ENCODE measurements around the gene CASP7.
"Not testable (repeated sequence)": the region's sequence is repeated elsewhere in the genome, so short reads cannot be mapped to it uniquely, and the experiment has no call there.

CASP7 gene

GRCh38 chr10:113743594-113743993 lies 63.9 kb downstream of the CASP7 start:
- Mint-ChIP-seq H3K36me3 (ENCODE audit: low read depth) (no peaks in the 10 kb centered on the region), H3K9me3 (no peaks in the 10 kb centered on the region), H3K27me3 (peaks cover 19% of the 10 kb centered on the region), H3K4me1 (no peaks in the 10 kb centered on the region), H3K27ac (no peak overlapping the region), H3K4me3 (no peak overlapping the region)
- DNase-seq (no peak), ATAC-seq (no peak)

DNA sequence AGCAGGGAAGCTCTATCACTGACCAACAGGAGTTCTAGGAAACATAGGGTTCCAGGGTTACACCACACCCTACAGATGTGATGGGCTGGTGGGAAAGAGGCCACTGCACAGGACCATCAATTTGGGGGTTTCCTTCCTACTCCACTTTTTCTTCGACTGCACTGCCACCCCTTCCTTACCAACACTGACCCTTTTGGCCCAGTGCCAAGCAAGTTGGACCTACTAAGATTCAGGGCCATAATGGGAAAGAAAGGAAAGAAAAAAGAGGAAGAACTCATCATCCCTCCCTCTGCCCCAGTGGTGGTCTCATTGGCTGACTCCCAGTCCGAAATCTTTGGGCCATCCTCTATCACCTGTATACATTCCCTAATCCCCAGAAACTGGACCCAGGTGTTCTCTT lies 65.7 kb downstream of the CASP7 start:
- Mint-ChIP-seq H3K4me1 (no peaks in the 10 kb centered on the region), H3K4me3 (no peak overlapping the region), H3K27ac (no peak overlapping the region), H3K27me3 (peaks cover 18% of the 10 kb centered on the region), H3K36me3 (ENCODE audit: low read depth) (no peaks in the 10 kb centered on the region), H3K9me3 (no peaks in the 10 kb centered on the region)
- DNase-seq (no peak), ATAC-seq (no peak)

DNA sequence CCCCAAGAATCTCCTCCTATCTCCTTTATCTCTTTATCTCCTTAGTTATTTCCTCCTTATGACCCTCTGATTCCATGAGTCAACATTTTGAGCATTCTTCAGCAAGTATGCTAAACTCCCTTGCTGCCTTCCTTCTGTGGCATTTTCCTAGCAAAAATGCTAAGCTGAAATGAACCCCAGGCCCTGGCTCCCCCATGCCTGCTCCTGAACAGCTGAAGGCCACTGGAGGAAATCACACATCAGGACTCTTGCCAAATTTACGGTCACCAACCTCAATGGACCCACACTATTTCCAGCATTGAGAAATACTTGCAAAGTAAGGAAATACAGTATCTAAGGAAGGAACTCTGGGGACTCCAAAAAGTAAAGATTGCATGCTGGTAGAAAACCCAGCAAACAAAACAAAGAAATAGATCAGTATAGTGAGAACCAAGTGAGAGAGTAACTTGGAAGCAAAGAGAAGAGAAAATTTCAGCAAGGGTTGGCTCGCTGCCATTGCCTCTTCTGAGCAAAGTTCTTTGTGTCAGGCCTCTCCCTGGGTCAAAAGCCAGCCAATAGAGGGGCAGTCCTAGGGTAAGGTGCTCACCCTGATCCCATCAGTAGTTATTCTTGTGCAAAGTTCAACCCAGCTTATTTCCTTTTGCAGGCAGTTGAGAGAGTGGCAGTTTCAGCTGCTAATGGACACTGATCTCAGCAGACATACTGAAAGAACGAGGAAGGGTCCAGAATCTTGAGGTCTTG lies 66.7 kb downstream of the CASP7 start:
- Mint-ChIP-seq H3K4me1 (no peaks in the 10 kb centered on the region), H3K27ac (no peak overlapping the region), H3K36me3 (ENCODE audit: low read depth) (no peaks in the 10 kb centered on the region), H3K27me3 (peaks cover 18% of the 10 kb centered on the region), H3K4me3 (no peak overlapping the region), H3K9me3 (no peaks in the 10 kb centered on the region)
- ATAC-seq (no peak), DNase-seq (no peak)

DNA sequence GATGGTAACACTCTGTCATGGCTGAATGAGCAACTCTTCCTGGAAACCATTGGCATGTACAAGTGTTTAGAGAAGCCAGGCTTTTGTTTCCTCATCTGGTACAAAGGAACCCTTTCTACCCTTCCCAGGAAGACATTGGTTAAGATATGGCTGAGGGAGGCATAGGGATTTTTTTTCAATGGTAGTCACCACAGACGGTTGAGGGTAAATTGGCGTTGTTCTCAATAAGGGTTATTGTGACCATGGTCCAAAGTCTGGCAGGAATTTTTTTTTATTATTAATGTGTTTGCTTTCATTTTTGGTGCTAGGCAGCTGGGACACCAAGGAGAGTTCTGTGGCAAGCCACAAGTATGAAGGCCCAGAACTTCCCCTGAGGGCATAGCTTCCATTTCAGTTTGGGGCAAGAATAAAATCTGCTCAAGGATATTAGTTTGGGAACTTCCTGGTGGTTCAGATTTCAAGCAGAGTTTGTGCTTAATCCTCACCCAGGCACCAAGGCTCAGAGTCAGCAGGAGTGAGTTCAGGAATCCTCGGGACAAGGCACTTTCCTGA lies 71.5 kb downstream of the CASP7 start, which contains the start of gene PLEKHS1:
PLEKHS1 (plus strand) TSS at position 502 of the 552 bp plus-strand sequence. CDS start 3,596 bp downstream, outside the sequence.
- Mint-ChIP-seq H3K36me3 (ENCODE audit: low read depth) (no peaks in the 10 kb centered on the region), H3K4me1 (peaks cover 2% of the 10 kb centered on the region), H3K27ac (no peak within 1 kb of the TSS), H3K9me3 (no peaks in the 10 kb centered on the region), H3K4me3 (no peak within 1 kb of the TSS), H3K27me3 (peaks cover 12% of the 10 kb centered on the region)
- no peak for DNase-seq
- ATAC-seq, result no peak

GRCh38 chr10:113752553-113752952 lies 72.8 kb downstream of the CASP7 start:
- no peaks in the 10 kb centered on the region for H3K9me3 Mint-ChIP-seq
- no peaks in the 10 kb centered on the region for H3K36me3 Mint-ChIP-seq (ENCODE audit: low read depth)
- H3K27ac Mint-ChIP-seq, result no peak overlapping the region
- no peak for DNase-seq
- H3K4me3 Mint-ChIP-seq, result no peak overlapping the region
- no peak for ATAC-seq
- H3K27me3 Mint-ChIP-seq, result peaks cover 12% of the 10 kb centered on the region
- H3K4me1 Mint-ChIP-seq, result peaks cover 2% of the 10 kb centered on the region

DNA sequence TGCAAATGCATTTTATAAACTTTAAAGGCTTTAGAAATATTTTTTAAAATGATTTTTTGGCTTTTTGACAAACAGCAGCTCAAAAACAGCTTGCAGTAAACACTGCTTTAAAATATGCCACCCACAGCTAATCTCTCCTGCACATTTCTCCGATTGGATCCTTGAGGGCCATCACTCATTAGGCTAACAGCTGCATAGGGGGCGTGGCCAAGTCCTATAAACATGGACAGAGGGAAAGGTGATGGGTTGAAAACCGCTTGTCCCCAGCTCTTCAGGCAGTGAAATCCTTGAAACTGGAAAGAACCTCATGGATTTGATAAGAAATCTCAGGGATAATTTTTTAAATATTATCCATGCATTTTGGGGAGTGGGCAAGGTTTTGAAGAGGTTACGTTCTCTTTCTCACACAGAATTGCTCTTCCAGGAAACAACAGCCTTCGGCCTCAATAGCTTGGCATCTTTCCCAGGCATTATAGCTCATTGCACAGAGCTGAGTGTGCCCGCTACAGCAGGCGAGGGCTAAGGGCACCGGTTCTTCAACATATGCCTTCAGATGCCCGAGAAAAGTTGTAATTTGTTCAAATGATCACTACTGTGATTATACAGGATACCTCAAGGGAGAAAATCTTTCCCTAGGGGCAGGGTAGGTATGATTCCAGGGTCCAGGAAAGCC lies 73.4 kb downstream of the CASP7 start:
- DNase-seq, result no peak
- Mint-ChIP-seq H3K27ac (no peak overlapping the region), H3K4me1 (peaks cover 2% of the 10 kb centered on the region), H3K9me3 (no peaks in the 10 kb centered on the region), H3K36me3 (ENCODE audit: low read depth) (no peaks in the 10 kb centered on the region), H3K27me3 (peaks cover 12% of the 10 kb centered on the region), H3K4me3 (no peak overlapping the region)
- ATAC-seq, result no peak

GRCh38 chr10:113754125-113754524 lies 74.4 kb downstream of the CASP7 start:
- H3K27ac Mint-ChIP-seq, result no peak overlapping the region
- ATAC-seq, result no peak

GRCh38 chr10:113754768-113755167 lies 75.1 kb downstream of the CASP7 start:
- Mint-ChIP-seq H3K4me1 (peaks cover 2% of the 10 kb centered on the region), H3K9me3 (no peaks in the 10 kb centered on the region), H3K27me3 (peaks cover 12% of the 10 kb centered on the region), H3K4me3 (no peak overlapping the region), H3K36me3 (ENCODE audit: low read depth) (no peaks in the 10 kb centered on the region), H3K27ac (no peak overlapping the region)
- ATAC-seq, result no peak
- DNase-seq, result no peak

More at GRCh38 chr10:113754125-113754524, 74.4 kb downstream of the CASP7 start:
- peaks cover 2% of the 10 kb centered on the region for H3K4me1 Mint-ChIP-seq
- peaks cover 12% of the 10 kb centered on the region for H3K27me3 Mint-ChIP-seq
- no peaks in the 10 kb centered on the region for H3K36me3 Mint-ChIP-seq (ENCODE audit: low read depth)
- H3K4me3 Mint-ChIP-seq, result no peak overlapping the region
- no peaks in the 10 kb centered on the region for H3K9me3 Mint-ChIP-seq
- no peak for DNase-seq

GRCh38 chr10:113756940-113757543 lies 77.3 kb downstream of the CASP7 start:
- H3K27ac Mint-ChIP-seq, result no peak overlapping the region
- no peaks in the 10 kb centered on the region for H3K36me3 Mint-ChIP-seq (ENCODE audit: low read depth)

GRCh38 chr10:113762083-113762482 lies 82.4 kb downstream of the CASP7 start:
- H3K9me3 Mint-ChIP-seq, result peaks cover 15% of the 10 kb centered on the region
- peaks cover 4% of the 10 kb centered on the region for H3K36me3 Mint-ChIP-seq (ENCODE audit: low read depth)
- H3K27me3 Mint-ChIP-seq, result peaks cover 15% of the 10 kb centered on the region
- no peak overlapping the region for H3K4me3 Mint-ChIP-seq
- no peak for ATAC-seq
- no peaks in the 10 kb centered on the region for H3K4me1 Mint-ChIP-seq
- no peak overlapping the region for H3K27ac Mint-ChIP-seq
- DNase-seq, result no peak

More at GRCh38 chr10:113756940-113757543, 77.3 kb downstream of the CASP7 start:
- Mint-ChIP-seq H3K4me3 (no peak overlapping the region), H3K4me1 (peaks cover 2% of the 10 kb centered on the region), H3K27me3 (peaks cover 10% of the 10 kb centered on the region), H3K9me3 (no peaks in the 10 kb centered on the region)
- no peak for DNase-seq
- ATAC-seq, result no peak

GRCh38 chr10:113764582-113764981 lies 84.9 kb downstream of the CASP7 start:
- Mint-ChIP-seq H3K9me3 (peaks cover 15% of the 10 kb centered on the region), H3K4me1 (no peaks in the 10 kb centered on the region), H3K27me3 (peaks cover 24% of the 10 kb centered on the region), H3K27ac (no peak overlapping the region), H3K36me3 (ENCODE audit: low read depth) (peaks cover 4% of the 10 kb centered on the region), H3K4me3 (no peak overlapping the region)
- no peak for DNase-seq
- ATAC-seq, result no peak

DNA sequence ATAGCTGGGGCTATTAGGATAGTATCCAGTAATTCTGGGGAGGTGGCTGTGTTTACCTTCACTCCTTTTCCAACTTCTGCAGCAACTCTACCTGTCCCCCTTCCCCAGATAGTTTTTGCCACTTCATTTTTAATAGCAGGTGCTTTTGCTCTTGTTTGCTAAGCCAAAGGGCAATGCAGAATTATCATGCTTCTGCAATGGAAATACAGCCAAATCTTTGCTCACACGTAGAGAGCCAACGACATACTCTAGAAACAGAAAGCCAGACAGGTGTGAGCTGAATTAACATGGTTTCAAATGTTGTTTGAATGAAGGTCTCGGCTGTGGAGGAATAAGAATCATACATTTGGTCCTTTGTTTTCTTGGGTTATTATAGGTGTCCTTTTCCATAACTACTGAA lies 86.2 kb downstream of the CASP7 start:
- H3K9me3 Mint-ChIP-seq, result peaks cover 15% of the 10 kb centered on the region
- ATAC-seq (no peak), DNase-seq (no peak)
- peaks cover 34% of the 10 kb centered on the region for H3K27me3 Mint-ChIP-seq
- no peak overlapping the region for H3K4me3 Mint-ChIP-seq
- no peak overlapping the region for H3K27ac Mint-ChIP-seq
- no peaks in the 10 kb centered on the region for H3K4me1 Mint-ChIP-seq
- H3K36me3 Mint-ChIP-seq (ENCODE audit: low read depth), result peaks cover 4% of the 10 kb centered on the region

GRCh38 chr10:113767222-113767621 lies 87.5 kb downstream of the CASP7 start:
- no peak overlapping the region for H3K27ac Mint-ChIP-seq
- H3K36me3 Mint-ChIP-seq (ENCODE audit: low read depth), result peaks cover 4% of the 10 kb centered on the region
- peaks cover 15% of the 10 kb centered on the region for H3K9me3 Mint-ChIP-seq
- DNase-seq (no peak), ATAC-seq (no peak)
- H3K4me3 Mint-ChIP-seq, result no peak overlapping the region
- peaks cover 37% of the 10 kb centered on the region for H3K27me3 Mint-ChIP-seq
- H3K4me1 Mint-ChIP-seq, result no peaks in the 10 kb centered on the region

- Mint-ChIP-seq H3K4me3 (no peak overlapping the region), H3K4me1 (no peaks in the 10 kb centered on the region), H3K9me3 (no peaks in the 10 kb centered on the region), H3K27ac (no peak overlapping the region), H3K36me3 (ENCODE audit: low read depth) (no peaks in the 10 kb centered on the region), H3K27me3 (peaks cover 24% of the 10 kb centered on the region)
- DNase-seq, result no peak
- ATAC-seq, result no peak
Measured at GRCh38 chr10:113770346-113770745, 90.6 kb downstream of the CASP7 start.

DNA sequence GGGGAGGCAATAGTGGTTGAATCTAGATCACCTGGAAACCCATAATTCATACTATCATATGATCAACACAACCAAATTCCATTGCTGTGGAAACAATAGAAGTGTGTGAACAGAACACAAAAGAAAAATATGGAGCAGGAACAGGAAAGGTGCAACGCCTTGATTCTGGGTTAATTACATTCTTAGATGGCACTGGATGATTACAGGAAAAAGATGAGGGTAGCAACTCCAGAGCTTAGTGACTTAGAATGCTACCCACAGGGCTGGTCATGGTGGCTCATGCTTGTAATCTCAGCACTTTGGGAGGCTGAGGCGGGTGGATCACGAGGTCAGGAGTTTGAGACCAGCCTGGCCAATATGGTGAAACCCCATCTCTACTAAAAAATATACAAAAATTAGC lies 91.4 kb downstream of the CASP7 start:
- H3K27me3 Mint-ChIP-seq, result peaks cover 31% of the 10 kb centered on the region
- not testable (repeated sequence) for H3K36me3 Mint-ChIP-seq (ENCODE audit: low read depth); H3K27ac Mint-ChIP-seq

More for the DNA sequence above, 91.4 kb downstream of the CASP7 start:
- not testable (repeated sequence) for H3K4me3 Mint-ChIP-seq, H3K9me3 Mint-ChIP-seq, ATAC-seq, H3K4me1 Mint-ChIP-seq, DNase-seq
